ENCODE results near the gene OPCML.

DNA sequence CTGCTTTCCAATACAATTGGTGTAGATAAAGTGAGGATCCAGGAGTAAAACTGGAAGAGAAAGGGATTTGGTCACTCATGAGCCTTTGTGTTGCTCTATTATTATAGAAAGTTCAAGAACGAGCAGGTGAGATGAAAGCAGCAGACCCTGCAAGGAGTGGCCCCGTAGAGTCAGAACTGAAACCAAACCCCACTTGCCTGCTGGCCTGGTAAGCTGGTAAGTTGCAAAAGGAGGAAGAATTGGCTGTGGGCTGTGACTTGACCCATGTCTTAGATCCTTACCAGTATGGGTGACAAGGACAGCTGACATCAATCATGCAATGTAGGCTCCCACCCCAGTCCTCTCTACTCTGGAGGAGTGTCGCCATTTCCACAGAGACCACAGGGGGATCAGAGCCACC lies 201.3 kb downstream of the OPCML start:
- TF ChIP-seq, protein P1, sequence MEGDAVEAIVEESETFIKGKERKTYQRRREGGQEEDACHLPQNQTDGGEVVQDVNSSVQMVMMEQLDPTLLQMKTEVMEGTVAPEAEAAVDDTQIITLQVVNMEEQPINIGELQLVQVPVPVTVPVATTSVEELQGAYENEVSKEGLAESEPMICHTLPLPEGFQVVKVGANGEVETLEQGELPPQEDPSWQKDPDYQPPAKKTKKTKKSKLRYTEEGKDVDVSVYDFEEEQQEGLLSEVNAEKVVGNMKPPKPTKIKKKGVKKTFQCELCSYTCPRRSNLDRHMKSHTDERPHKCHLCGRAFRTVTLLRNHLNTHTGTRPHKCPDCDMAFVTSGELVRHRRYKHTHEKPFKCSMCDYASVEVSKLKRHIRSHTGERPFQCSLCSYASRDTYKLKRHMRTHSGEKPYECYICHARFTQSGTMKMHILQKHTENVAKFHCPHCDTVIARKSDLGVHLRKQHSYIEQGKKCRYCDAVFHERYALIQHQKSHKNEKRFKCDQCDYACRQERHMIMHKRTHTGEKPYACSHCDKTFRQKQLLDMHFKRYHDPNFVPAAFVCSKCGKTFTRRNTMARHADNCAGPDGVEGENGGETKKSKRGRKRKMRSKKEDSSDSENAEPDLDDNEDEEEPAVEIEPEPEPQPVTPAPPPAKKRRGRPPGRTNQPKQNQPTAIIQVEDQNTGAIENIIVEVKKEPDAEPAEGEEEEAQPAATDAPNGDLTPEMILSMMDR (IDR thresholded peaks at IDR 0.05; ENCODE audit: poor library complexity, severe bottlenecking): no peak
- TF ChIP-seq EZH2 (IDR thresholded peaks at IDR 0.05; ENCODE audit: borderline replicate concordance, insufficient read depth, low read length, poor library complexity, severe bottlenecking) (no peak), POLR2AphosphoS5 (IDR thresholded peaks at IDR 0.05) (no peak), SMC3 (conservative IDR thresholded peaks at IDR 0.05; ENCODE audit: poor library complexity) (no peak), MXI1 (conservative IDR thresholded peaks at IDR 0.05; ENCODE audit: poor library complexity, severe bottlenecking) (no peak), RAD21 (conservative IDR thresholded peaks at IDR 0.05) (no peak)
- TF ChIP-seq, protein P2, sequence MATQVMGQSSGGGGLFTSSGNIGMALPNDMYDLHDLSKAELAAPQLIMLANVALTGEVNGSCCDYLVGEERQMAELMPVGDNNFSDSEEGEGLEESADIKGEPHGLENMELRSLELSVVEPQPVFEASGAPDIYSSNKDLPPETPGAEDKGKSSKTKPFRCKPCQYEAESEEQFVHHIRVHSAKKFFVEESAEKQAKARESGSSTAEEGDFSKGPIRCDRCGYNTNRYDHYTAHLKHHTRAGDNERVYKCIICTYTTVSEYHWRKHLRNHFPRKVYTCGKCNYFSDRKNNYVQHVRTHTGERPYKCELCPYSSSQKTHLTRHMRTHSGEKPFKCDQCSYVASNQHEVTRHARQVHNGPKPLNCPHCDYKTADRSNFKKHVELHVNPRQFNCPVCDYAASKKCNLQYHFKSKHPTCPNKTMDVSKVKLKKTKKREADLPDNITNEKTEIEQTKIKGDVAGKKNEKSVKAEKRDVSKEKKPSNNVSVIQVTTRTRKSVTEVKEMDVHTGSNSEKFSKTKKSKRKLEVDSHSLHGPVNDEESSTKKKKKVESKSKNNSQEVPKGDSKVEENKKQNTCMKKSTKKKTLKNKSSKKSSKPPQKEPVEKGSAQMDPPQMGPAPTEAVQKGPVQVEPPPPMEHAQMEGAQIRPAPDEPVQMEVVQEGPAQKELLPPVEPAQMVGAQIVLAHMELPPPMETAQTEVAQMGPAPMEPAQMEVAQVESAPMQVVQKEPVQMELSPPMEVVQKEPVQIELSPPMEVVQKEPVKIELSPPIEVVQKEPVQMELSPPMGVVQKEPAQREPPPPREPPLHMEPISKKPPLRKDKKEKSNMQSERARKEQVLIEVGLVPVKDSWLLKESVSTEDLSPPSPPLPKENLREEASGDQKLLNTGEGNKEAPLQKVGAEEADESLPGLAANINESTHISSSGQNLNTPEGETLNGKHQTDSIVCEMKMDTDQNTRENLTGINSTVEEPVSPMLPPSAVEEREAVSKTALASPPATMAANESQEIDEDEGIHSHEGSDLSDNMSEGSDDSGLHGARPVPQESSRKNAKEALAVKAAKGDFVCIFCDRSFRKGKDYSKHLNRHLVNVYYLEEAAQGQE (IDR thresholded peaks at IDR 0.05; ENCODE audit: borderline replicate concordance): no peak
